Coronary artery (tissue), 2 donors: ENCODE results near the gene DDB1.

ENCODE experiments used
- DNase-seq: peaks from one replicate; pipeline ENCODE4 v3.0.0-alpha.2; 2017; ENCODE audit warnings: low spot score
- H3K27ac ChIP-seq, 2 donors: fragments of 200-600 bp; sonication (generic); one replicate each; pipeline ENCODE4 v1.5.1; 2016 to 2019
- H3K4me3 ChIP-seq: fragments of 200-600 bp; sonication (generic); 2 replicates; pipeline ENCODE4 v1.5.1; 2016; ENCODE audit warnings: mild to moderate bottlenecking, moderate library complexity
- CTCF ChIP-seq: fragments of 200-600 bp; sonication (generic); IDR thresholded peaks from one replicate; pipeline ENCODE4 v1.5.1; 2019; ENCODE audit warnings: antibody characterized with exemption

Gene DDB1

GRCh38 chr11:61332797-61333549 is at the start of gene DDB1, which contains the start of gene TKFC:
Gene DDB1 (minus strand): TSS chr11:61333105. CDS start chr11:61332968, 137 bp downstream.
Gene TKFC (plus strand): TSS chr11:61333228. CDS start chr11:61334729, 1,501 bp downstream.
- H3K4me3 ChIP-seq: peak within 1 kb of the TSS; percentile 86
- peak within 1 kb of the TSS; percentile 87 to 95 for H3K27ac ChIP-seq
- TF ChIP-seq CTCF: no peak
- peak; percentile 96 for DNase-seq

GRCh38 chr11:61380884-61381283 is 48.0 kb upstream of the DDB1 start:
- Histone ChIP-seq H3K4me3 (no peak overlapping the region), H3K27ac (no peak overlapping the region)
- DNase-seq: no peak
- no peak for TF ChIP-seq CTCF

GRCh38 chr11:61378713-61379313 is 45.9 kb upstream of the DDB1 start:
- peak overlapping the region; percentile 70 to 90 for H3K27ac ChIP-seq
- H3K4me3 ChIP-seq: no peak overlapping the region
- TF ChIP-seq CTCF: no peak
- no peak for DNase-seq

GRCh38 chr11:61377461-61378160 is 44.7 kb upstream of the DDB1 start:
- TF ChIP-seq CTCF: no peak
- Histone ChIP-seq H3K27ac (peak overlapping the region; percentile 20 to 38), H3K4me3 (no peak overlapping the region)
- no peak for DNase-seq

GRCh38 chr11:61375761-61376108 is 42.8 kb upstream of the DDB1 start:
- Histone ChIP-seq H3K27ac (no peak overlapping the region), H3K4me3 (no peak overlapping the region)
- DNase-seq: no peak
- no peak for TF ChIP-seq CTCF

GRCh38 chr11:61372659-61373420 is 39.9 kb upstream of the DDB1 start:
- no peak for TF ChIP-seq CTCF
- no peak for DNase-seq
- Histone ChIP-seq H3K27ac (no peak overlapping the region), H3K4me3 (no peak overlapping the region)
